Measurements from ENCODE around the gene ITSN2.

DNA sequence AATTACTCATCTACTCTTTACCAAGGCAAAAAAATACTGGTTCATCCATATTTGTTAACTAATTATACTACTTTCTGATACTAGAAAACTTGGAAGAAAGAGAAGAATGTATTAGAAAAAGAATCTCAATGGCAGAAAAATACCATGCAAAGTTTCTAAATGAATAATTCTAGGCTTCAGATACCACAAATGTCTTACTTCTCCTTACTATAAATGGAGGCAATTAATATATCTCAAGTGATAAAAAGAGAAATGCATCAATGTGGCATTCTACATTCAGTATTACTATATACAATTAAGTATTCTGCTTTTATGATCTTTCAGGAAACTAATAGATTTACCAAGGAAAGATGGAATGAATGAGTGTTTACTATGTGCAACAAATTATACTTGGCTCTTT is 85.5 kb downstream of the ITSN2 start:
- no peak for TF ChIP-seq ARNTL (CRISPR knock-in tag; IDR thresholded peaks at IDR 0.05; ENCODE audit: borderline replicate concordance, low read depth)
- TF ChIP-seq, protein P1, sequence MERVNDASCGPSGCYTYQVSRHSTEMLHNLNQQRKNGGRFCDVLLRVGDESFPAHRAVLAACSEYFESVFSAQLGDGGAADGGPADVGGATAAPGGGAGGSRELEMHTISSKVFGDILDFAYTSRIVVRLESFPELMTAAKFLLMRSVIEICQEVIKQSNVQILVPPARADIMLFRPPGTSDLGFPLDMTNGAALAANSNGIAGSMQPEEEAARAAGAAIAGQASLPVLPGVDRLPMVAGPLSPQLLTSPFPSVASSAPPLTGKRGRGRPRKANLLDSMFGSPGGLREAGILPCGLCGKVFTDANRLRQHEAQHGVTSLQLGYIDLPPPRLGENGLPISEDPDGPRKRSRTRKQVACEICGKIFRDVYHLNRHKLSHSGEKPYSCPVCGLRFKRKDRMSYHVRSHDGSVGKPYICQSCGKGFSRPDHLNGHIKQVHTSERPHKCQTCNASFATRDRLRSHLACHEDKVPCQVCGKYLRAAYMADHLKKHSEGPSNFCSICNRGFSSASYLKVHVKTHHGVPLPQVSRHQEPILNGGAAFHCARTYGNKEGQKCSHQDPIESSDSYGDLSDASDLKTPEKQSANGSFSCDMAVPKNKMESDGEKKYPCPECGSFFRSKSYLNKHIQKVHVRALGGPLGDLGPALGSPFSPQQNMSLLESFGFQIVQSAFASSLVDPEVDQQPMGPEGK (CRISPR knock-in tag; IDR thresholded peaks at IDR 0.05; ENCODE audit: borderline replicate concordance): no peak
- TF ChIP-seq CSRNP3 (CRISPR knock-in tag; IDR thresholded peaks at IDR 0.05): no peak
- no peak for TF ChIP-seq BACH2 (CRISPR knock-in tag; IDR thresholded peaks at IDR 0.05; ENCODE audit: borderline replicate concordance)
- no peak for TF ChIP-seq ESRRG (CRISPR knock-in tag; IDR thresholded peaks at IDR 0.05)
- TF ChIP-seq ZC3H10 (CRISPR knock-in tag; IDR thresholded peaks at IDR 0.05): no peak
- TF ChIP-seq OSR1 (CRISPR knock-in tag; IDR thresholded peaks at IDR 0.05): no peak
- no peak for TF ChIP-seq GLIS3 (CRISPR knock-in tag; IDR thresholded peaks at IDR 0.05)
- TF ChIP-seq, protein P2, sequence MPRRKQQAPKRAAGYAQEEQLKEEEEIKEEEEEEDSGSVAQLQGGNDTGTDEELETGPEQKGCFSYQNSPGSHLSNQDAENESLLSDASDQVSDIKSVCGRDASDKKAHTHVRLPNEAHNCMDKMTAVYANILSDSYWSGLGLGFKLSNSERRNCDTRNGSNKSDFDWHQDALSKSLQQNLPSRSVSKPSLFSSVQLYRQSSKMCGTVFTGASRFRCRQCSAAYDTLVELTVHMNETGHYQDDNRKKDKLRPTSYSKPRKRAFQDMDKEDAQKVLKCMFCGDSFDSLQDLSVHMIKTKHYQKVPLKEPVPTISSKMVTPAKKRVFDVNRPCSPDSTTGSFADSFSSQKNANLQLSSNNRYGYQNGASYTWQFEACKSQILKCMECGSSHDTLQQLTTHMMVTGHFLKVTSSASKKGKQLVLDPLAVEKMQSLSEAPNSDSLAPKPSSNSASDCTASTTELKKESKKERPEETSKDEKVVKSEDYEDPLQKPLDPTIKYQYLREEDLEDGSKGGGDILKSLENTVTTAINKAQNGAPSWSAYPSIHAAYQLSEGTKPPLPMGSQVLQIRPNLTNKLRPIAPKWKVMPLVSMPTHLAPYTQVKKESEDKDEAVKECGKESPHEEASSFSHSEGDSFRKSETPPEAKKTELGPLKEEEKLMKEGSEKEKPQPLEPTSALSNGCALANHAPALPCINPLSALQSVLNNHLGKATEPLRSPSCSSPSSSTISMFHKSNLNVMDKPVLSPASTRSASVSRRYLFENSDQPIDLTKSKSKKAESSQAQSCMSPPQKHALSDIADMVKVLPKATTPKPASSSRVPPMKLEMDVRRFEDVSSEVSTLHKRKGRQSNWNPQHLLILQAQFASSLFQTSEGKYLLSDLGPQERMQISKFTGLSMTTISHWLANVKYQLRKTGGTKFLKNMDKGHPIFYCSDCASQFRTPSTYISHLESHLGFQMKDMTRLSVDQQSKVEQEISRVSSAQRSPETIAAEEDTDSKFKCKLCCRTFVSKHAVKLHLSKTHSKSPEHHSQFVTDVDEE (CRISPR knock-in tag; IDR thresholded peaks at IDR 0.05): no peak
- TF ChIP-seq TOX (CRISPR knock-in tag; IDR thresholded peaks at IDR 0.05; ENCODE audit: borderline replicate concordance): no peak
- no peak for TF ChIP-seq CSDC2 (CRISPR knock-in tag; IDR thresholded peaks at IDR 0.05)
- no peak for TF ChIP-seq ZFP30 (CRISPR knock-in tag; IDR thresholded peaks at IDR 0.05)
